ENCODE data around the gene RNF121.

RNF121 gene

DNA sequence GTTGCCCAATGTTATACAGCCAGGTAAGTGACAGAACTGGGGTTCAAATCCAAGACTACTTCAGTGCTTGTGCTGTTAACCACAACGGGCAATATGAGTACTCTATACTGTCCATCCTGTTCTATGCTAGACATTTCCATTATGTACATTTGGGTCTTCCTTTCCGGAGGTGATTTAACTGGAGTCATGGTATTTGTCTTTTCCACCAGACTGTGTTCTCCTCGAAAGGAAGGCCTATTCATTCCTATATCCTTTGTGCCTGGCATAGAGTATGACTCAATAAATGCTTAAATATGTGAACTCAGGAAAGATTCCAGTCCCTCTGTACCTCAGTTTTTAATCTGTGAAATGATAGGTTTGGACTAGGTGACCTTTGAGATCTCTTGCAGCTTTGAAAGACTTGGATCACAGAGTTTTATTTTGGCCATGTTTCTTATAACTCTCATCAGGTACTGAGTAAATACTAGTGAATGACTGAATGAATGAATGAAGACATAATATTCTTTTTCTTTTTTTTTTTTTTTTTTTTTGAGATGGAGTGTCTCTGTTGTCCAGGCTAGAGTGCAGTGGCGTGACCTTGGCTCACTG is 6.6 kb downstream of the RNF121 start:
- DNase-seq: no peak

DNA sequence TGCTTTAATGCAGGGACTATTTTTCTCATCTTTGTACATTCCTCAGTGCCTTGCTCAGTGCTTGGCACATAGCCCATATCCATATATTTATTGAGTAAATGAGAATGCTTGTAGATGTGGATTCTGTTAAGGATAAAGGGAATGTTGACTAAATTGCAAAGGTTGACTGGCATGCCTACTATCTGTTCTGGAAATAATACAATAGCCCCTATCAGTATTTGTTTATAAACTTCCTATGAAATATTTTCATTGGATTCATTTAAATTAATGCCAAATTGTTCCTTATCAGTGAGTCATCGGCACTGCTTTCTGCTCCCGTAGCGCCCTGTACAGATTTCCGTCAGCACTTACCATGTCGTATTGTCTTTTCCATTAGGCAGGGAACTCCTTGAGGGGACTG is 8.0 kb downstream of the RNF121 start:
- no peak for DNase-seq

DNA sequence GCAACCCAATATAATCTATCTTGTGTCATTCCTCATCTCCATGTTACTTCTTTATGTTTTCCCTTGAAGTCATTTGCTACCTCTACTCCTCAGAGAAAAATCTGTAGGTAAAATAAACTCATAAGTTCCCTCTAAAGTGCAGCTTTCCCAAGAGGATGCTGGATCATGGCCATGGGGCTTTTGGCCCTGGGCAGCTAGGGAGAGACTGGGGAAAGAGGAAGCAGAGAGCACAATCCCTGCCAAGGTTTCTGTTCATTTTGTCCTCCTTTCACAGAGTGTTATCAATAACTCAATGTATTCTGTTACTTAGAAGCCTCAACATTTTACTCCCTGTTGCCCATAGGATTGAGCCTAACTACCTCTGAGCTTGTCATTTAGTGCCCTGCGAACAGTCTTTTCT is 9.0 kb downstream of the RNF121 start:
- DNase-seq: no peak

DNA sequence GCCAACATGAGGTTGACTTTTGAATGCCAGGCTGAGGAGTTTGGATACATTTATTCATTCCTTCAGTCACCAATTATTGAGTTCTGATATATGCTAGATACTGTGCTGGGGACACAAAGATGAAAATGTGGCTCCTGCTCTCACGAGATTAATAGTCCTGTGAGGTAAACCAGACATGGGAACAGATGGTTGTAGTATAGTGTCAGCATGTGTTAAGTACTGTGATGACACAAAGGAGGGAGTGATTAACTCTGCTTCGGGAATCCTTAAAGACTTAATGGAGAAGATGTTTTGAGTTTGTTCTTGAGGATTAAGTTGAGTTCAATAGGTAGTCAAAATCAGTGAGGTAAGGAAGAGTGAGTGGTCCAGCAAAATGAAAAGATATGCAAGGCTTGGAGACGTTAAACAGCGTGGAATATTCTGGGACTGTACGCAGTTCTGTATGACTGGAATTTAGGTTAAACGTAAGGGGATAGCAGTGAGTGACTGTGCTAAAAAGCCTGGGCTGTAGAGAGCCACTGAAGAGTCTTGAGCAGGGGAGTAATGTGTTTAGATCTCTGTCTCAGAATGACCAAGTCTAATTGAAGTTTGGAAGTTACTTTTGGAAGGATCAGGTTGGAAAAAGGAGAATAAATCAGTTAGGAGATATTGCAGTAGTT is 11.8 kb downstream of the RNF121 start:
- no peak for DNase-seq

DNA sequence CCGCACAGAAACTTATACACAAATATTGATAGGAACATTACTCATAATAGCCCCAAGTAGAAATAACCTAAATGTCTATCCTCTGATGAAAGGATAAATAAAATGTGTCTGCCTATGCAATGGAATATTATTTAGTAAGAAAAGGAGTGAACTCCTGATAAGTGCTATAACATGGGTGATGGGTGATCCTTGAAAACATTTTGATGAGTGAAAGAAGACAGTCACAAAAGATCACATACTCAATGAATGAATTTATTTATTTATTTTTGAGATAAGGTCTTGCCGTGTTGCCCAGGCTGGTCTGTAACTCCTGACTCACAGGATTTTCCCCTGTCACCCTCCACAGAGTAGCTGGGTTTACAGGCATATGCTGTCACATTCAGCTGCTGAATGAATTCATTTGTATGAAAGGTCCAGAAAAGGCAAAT is 17.3 kb downstream of the RNF121 start:
- no peak for DNase-seq

DNA sequence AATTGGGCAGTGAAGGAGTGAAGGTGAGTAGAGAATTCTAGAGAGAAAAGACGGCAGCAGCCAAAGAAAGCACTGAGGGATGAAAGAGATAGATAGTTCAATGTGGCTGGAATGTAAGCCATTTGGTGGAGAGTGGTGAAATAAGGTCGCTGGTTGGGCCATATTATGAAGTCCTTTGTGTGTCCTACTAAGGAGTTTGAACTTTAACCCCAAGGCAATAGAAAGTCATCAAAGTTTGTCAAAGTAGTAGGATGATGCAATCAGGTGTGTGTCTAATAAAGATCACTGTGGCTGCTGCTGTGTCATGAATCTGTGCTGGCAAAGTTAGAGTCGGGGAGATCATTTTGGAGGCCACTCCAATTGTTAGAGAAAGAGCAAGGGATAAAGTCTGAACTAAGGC is 18.7 kb downstream of the RNF121 start:
- DNase-seq: no peak

DNA sequence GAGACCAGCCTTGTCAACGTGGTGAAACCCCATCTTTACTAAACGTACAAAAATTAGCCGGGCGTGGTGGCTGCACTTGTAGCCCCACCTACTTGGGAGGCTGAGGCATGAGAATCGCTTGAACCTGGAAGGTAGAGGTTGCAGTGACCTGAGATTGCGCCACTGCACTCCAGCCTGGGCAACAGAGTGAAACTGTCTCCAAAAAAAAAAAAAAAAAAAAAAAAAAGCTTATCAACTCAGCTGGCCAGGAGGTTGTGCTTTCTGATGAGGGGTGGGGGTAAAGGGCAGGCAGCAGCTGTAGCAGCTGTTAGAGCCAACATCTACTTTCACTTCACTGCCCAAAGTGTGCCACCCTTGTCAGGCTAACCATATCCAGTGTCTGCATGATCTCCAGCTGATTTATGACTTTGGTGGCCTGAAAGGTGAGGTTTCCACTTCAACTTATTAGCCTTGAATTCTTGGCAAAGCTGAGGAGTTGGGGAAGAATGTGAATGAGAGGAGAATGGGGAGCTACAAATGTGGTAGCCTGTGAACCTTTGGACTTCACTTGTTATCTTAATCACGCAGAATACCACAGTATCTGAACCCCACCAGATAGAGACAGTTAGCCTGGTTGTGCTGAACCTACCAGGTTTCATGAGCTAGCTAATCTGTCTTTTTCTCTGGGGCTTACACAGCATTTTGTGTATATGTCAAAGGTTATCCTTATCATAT is 19.6 kb downstream of the RNF121 start:
- DNase-seq: no peak

DNA sequence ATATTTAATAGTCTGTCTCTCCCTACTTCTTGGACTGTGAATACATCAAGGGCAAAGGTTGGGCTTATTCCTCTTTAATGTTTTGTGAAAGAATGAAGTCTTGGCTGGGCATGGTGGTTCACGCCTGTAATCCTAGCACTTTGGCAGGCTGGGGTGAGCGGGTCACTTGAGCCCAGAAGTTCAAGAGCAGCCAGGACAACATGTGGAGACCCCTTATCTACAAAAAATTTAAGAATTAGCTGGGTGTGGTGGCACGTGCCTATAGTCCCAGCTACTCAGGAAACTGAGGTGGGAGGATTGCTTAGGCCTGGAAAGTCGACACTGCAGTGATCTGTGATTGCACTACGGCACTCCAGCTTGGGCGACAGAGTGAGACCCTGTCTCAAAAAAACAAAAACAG is 20.2 kb downstream of the RNF121 start:
- no peak for DNase-seq

DNA sequence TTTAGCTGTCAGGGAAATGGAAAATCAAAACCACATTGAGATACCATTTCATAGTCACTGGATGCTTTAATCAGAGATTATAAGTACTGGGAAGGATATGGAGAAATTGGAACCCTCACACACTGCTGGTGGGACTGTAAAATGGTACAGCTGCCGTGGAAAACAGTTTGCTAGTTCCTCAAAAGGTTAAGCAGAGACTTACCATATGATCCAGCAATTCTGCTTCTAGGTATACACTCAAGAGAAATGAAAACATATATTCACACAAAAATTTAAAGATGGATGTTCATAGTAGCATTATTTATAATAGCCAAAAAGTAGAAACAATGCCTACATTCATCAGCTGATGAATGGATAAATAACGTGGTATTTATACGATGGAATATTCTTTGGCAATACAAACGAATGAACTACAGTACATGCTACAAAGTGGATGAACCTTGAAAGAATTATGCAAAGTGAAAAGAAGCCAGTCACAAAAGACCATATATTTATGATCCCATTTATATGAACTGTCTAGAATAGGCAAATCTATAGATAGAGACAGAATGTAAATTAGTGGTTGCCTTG is 23.0 kb downstream of the RNF121 start:
- no peak for DNase-seq

DNA sequence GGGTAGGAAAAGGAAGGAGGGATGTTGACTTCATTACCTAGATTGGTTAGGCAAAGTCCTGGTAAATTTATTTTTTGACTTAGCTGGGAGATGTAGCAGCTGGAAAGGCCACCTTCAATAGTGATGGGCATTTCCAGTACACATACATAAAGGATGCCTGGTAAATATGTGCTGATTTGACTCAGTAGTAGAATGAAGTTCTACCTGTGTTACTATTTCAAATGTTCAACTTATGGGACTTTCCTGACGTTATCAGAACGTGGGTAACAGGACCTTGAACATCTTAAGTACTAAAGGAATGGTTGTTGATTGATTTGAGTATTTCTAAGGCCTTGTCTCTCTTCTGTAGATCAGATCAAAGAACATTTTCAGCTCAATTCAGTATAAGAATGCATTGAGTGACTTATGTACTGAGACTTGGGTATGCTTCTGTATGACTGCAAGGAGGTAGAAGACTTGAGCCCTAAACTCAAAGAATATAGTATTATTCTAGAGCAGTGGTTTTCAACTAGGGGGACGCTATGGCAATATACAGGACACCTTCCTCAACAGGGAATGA is 27.1 kb downstream of the RNF121 start:
- DNase-seq: no peak

DNA sequence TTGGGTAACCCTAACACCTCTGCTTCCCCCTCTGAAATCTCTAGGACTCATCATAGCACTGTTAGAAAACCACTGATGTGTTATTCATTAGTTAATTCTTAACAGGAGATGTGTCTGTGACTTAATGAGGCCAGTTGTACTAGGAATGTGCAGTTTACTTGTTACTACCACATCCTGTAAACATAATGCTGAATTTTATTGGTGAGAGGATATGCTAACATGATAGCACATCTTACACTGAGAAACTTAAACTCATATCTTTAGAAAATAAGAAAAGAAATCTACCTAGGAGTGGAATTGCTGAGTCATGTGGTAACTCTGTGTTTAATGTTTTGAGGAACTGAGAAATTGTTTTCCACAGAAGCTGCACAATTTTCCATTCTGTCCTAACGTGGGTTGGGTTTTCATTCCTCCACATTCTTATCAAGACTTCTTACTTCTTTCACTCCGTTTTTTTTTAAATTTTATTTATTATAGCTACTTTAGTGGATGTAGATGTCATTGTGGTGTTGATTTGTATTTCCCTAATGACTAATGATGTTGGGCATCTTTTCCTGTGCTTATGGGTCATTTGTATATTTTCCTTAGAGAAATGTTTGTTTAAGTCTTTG is 33.7 kb downstream of the RNF121 start:
- no peak for DNase-seq

DNA sequence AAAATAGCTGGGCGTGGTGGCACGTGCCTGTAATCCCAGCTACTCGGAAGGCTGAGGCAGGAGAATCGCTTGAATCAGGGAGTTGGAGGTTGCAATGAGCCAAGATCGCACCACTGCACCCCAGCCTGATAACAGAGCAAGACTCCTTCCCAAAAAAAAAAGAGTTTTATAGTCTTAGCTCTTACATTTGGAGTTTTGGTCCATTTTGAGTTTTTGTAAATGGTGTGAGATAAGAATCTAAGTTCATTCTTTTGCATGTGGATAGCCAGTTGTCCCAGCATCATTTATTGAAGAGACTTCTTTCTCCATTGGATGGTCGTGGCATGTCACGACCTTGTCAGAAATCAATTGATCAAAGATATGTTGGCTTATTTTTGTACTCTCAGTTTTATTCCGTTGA is 34.6 kb downstream of the RNF121 start:
- DNase-seq: no peak

DNA sequence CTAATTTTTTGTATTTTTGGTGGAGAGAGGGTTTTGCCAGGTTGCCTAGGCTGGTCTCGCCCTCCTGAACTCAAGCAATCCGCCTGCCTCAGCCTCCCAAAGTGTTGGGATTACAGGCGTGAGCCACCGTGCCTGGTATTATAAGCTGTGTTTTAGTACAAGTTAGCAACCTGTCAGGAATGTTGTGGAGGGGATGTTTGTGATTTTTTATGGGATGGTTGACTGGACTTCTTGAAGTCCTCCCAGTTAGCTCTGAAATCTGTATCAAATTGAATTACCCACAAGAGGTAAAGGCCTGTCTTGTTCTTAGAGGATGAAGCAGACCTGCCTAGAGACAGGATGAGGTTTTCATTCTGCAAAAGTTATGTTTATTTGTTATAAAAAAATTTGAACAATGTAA is 35.8 kb downstream of the RNF121 start:
- no peak for DNase-seq

DNA sequence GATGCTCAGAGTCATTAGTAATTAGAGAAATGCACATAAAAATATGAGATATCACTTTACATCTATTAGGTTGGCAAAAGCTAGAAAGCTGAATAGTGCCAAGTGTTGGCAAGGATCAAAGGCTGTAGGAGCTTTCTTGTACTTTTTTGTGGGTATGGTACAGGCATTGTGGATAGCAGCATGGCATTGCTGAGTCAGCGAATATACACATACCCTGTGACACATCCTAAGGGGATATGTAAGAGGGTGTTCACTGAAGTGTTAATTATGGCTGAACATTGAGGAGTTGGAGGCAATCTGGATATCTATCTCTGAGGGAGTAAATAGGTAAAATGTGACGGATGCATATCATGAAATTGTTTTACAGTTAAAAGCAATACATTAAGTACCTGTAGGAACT is 42.8 kb downstream of the RNF121 start:
- DNase-seq: no peak

DNA sequence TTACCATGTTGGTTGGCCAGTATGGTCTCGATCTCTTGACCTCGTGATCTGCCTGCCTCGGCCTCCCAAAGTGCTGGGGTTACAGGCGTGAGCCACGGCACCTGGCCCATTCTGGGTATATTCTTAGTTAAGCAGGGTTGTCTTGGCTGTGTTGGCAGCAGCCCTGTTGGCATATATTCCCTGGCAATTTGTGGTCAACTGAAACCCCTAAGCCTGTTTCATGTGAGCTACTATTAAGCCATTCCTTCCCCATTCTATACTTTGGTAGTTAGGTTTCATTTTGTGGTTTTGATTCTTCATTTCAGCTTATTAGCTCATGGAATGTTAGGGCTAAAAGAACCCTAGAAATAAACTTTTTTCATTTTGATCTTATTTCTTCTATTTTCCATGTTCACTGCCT is 47.7 kb downstream of the RNF121 start:
- DNase-seq: no peak

DNA sequence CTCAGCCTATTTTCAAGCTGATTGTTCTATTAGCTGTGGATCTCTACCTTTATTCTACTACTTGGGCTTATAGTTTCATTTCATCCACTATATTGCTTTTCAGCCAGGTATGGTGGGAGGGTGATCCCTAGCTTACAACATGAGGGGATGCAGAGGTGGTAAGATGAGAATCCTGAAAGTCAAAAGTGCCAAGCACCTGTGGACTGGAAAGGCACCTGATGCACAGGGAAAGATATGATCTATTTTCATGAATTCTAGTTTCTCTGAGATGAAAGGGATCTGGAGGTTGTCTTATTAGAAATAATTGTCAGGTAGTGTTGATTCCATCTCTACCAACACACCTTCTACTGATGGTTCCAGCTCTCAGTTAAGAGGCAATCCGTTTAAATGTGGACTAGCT is 48.2 kb downstream of the RNF121 start:
- no peak for DNase-seq

DNA sequence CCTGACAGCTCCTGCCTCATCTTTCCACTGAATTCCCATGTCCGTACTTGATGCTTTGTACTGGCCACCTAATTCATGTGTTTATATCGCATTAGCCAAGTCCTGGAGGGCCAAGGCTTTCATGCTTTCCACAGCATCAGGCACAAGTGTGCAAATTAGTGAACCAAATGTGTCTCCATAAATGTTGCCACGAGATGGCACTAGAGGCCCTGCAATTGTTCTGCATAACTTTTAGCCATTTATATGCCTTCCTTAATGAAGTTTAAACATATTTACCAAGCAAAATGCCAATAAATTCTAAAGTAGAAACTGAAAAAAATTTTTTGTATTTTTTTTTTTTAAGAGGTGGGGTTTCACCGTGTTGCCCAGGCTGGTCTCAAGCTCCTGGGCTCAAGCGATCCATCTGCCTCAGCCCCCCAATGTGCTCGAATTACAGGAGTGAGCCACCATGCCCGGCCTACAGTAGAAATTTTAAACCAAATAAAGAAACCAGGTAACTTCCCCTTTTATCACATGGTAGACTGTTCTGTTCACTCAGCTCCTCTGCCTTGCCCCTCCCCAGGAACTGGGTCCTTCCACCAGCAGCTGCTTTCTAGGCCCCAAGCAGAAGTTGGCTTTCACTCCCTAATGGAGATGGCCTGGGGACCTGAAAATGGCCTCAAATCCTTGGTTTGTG is 49.0 kb downstream of the RNF121 start:
- peak; percentile 78 for DNase-seq

DNA sequence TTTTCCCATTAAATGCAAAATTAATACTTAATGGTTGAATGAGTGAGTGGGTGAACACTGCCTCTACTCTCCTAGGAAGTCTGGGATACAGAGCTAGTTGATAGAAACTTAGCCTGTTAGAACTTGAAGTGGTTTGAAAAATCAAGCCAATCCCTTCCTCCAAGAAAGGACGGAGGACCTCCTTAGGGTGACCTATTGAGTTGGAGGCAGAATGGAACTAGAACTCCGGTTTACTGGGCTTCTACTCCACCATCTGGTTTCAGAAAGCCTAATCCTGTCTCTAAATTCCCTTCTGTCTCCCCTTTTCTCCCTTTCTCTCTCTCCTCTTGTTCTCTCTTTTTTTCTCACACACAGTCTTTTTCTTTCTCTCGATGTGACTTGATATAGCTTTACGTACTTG is 50.2 kb downstream of the RNF121 start:
- no peak for DNase-seq

DNA sequence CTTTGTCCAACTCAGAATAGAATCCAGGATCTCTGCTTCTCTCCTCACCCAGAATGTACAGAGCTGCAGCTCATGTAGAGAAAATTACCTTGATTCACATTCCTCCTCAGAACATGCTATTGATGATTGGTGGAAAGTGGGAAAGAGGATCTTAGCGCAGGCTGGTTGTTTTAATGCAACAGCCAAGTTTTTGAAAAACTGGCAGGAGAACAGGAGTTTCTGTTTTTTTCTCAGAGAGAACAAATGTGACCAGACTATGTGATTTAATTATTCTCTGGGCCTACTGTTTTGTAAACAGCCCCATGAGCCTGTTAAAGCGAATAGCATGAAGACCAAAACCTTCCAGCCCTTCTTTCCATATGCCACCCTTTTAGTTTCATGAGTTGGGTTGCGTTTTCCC is 50.8 kb downstream of the RNF121 start:
- no peak for DNase-seq

DNA sequence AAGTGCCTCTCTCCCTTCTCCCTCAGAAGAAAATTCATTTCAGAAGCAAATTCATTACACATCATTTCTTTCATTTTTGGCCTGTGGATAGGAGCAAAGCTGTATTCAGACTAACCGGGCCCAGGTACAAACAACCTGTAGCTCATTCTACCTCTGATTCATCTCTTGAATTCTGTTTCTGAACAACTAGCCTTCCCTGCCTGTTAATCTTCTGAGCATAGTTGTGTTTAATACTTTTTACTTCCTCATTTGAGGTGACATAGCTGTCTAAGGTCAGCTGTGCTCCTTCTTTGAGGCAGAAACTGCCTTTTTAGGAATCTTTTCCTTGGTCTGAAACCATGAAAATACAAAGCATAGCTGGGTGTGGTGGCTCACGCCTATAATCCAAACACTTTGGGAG is 57.3 kb downstream of the RNF121 start:
- DNase-seq: no peak

DNA sequence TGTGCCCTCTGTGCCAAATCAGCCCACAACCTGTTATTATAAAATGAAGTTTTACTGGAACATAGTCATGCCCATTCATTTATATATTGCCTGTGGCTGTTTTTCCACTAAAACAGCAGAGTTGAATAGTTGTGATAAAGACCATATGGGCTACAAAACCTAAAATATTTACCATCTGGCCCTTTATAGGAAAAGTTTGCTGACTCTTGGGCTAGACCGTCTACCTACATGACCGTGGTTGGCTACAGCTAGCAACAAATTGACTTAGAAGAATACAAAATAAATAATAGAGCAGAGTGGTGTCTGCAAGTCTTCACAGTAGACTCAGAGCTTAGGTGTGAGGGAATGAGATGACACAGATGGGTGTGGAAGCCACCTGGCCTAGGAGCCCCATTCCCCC is 58.7 kb downstream of the RNF121 start:
- DNase-seq: no peak

DNA sequence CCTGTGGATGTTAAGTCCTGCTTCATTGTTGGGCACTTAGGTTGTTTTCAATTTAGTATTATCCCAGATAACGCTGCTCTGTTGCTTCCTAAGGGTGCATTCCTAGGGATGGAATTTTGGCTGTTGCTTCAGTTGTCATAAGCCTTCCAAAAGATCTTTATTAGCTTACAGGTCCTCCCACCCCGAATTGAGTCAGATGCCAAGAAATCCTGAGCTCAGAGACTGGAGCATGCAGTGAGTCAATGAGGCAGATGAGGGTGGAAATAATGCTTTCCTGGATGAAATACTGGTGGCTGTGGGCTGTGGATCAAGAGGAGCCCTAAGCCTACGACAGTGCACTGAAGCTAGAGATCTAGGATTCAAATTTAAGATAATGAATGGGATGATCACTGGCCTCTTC is 59.2 kb downstream of the RNF121 start:
- DNase-seq: no peak

DNA sequence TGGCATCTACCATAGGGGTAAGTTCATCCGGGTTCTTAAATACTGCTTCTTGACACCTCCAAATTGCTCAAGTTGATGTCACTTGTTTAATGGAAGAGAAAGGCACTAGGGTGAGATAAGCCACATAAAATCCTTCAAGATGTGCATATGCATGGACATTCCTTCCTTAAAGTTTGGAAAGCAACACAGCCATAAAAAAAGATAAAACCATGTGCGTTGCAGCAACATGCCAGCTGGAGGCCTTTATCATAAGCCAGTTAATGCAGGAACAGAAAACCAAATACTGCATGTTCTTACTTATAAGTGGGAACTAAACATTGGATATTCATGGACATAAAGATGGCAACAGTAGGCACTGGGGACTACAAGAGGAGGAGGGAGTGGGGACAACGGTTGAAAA is 61.9 kb downstream of the RNF121 start:
- DNase-seq: no peak

All from KG1 (cell line).